Kidney tubule cell (primary cell): ENCODE data around the gene ESYT2.

Experiments
- DNase-seq: peaks from one replicate; pipeline ENCODE4 v3.0.0-alpha.2; 2018; ENCODE audit warnings: low spot score

ESYT2 gene

GRCh38 chr7:158825628-158826289 is 3.5 kb downstream of the ESYT2 start:
- DNase-seq: no peak

GRCh38 chr7:158824028-158824427 is 5.3 kb downstream of the ESYT2 start:
- DNase-seq: no peak

GRCh38 chr7:158821171-158822031 is 7.9 kb downstream of the ESYT2 start:
- DNase-seq: peak; percentile 75

- DNase-seq: no peak
These were observed 8.7 kb downstream of the ESYT2 start for GRCh38 chr7:158820656-158821055.

- no peak for DNase-seq
These were observed 9.6 kb downstream of the ESYT2 start for GRCh38 chr7:158819571-158820203.

GRCh38 chr7:158818325-158819213 is 10.7 kb downstream of the ESYT2 start:
- peak; percentile 100 for DNase-seq

GRCh38 chr7:158816995-158817394 is 12.3 kb downstream of the ESYT2 start:
- DNase-seq: peak; percentile 78

GRCh38 chr7:158816271-158816670 is 13.0 kb downstream of the ESYT2 start:
- DNase-seq: no peak

- no peak for DNase-seq
These were observed 13.5 kb downstream of the ESYT2 start for GRCh38 chr7:158815800-158816128.

GRCh38 chr7:158815083-158815799 is 14.1 kb downstream of the ESYT2 start:
- DNase-seq: no peak

- DNase-seq: no peak
These were observed 14.7 kb downstream of the ESYT2 start for GRCh38 chr7:158814637-158815036.

GRCh38 chr7:158812684-158813083 is 16.6 kb downstream of the ESYT2 start:
- no peak for DNase-seq

- no peak for DNase-seq
These were observed 17.4 kb downstream of the ESYT2 start for GRCh38 chr7:158811894-158812293.

- peak; percentile 65 for DNase-seq
These were observed 17.8 kb downstream of the ESYT2 start for GRCh38 chr7:158811461-158811860.

GRCh38 chr7:158810846-158811245 is 18.5 kb downstream of the ESYT2 start:
- no peak for DNase-seq

GRCh38 chr7:158809596-158809995 is 19.7 kb downstream of the ESYT2 start:
- DNase-seq: no peak

GRCh38 chr7:158808126-158808525 is 21.2 kb downstream of the ESYT2 start:
- DNase-seq: no peak

- peak; percentile 13 for DNase-seq
These were observed 23.4 kb downstream of the ESYT2 start for GRCh38 chr7:158805937-158806336.

GRCh38 chr7:158805414-158805813 is 23.9 kb downstream of the ESYT2 start:
- DNase-seq: no peak

- DNase-seq: no peak
These were observed 25.0 kb downstream of the ESYT2 start for GRCh38 chr7:158804335-158804734.

GRCh38 chr7:158803367-158803969 is 25.8 kb downstream of the ESYT2 start:
- no peak for DNase-seq
